Spleen (tissue), 7 donors: ENCODE measurements around the gene DSN1.

ENCODE experiments used
- CTCF ChIP-seq, 11 experiments: fragments of 200-600 bp in 7 of 11; fragments of 450-650 bp in 4 of 11; sonication (generic) in 4 of 11; IDR thresholded peaks in 8 of 11; conservative IDR thresholded peaks in 3 of 11; 1 replicate in 7 of 11; 2 replicates in 4 of 11; pipeline versions ENCODE4 v1.4.0 to v1.8.0; 2016 to 2021; ENCODE audit warnings: antibody characterized with exemption in 11 of 11, inconsistent platforms in 4 of 11, mild to moderate bottlenecking in 1 of 11
- POLR2A ChIP-seq, 3 donors: fragments of 450-650 bp; IDR thresholded peaks; one replicate each; pipeline ENCODE4 v1.5.1; 2017; ENCODE audit warnings: antibody characterized with exemption in 3 of 3, mild to moderate bottlenecking in 1 of 3
- donor health status: DM: no; HTN: no; CAD: no; lungs with moderate emphysema.
- donor health status: DM: no; HTN: no; CAD: no.
- donor health status: DM: no; HTN: no; CAD: no.

GRCh38 chr20:36709126-36709525 is 64.4 kb downstream of the DSN1 start:
- TF ChIP-seq CTCF (IDR thresholded peaks at IDR 0.05 in 8 of 11, conservative IDR thresholded peaks at IDR 0.05 in 3 of 11) = no peak
- TF ChIP-seq POLR2A (IDR thresholded peaks at IDR 0.05) = no peak
